HG02642 (cell line): ENCODE data around the gene MRPL34.
A peak's percentile ranks its signal among the peaks of the same experiment; 100 is the strongest.
"Not testable (repeated sequence)": the region's sequence is repeated elsewhere in the genome, so short reads cannot be mapped to it uniquely, and the experiment has no call there.

Experiments used
- ATAC-seq: cut with Tn5 transposase; IDR thresholded peaks from one replicate; pipeline ENCODE4 v1.9.1; 2021; ENCODE audit warnings: mild to moderate bottlenecking; ENCODE audit not compliant: unreplicated experiment, poor library complexity

MRPL34 gene

DNA sequence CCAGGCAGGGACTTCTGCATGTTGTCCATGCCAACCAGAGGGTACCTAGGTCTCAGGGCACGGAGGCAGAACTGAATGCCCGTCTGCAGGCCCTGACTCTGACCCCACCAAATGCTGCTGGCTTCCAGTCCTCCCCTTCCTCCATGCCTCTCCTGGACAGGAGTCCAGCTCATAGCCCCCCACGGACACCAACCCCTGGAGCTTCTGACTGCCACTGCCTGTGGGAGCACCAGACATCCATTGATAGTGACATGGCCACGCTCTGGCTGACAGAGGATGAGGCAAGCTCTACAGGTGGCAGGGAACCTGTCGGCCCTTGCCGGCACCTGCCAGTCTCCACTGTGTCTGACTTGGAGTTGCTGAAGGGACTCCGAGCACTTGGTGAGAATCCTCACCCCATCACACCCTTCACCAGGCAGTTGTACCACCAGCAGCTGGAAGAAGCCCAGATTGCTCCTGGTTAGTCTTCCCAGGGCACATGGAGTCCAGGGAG is 22.1 kb upstream of the MRPL34 start:
- ATAC-seq: no peak

DNA sequence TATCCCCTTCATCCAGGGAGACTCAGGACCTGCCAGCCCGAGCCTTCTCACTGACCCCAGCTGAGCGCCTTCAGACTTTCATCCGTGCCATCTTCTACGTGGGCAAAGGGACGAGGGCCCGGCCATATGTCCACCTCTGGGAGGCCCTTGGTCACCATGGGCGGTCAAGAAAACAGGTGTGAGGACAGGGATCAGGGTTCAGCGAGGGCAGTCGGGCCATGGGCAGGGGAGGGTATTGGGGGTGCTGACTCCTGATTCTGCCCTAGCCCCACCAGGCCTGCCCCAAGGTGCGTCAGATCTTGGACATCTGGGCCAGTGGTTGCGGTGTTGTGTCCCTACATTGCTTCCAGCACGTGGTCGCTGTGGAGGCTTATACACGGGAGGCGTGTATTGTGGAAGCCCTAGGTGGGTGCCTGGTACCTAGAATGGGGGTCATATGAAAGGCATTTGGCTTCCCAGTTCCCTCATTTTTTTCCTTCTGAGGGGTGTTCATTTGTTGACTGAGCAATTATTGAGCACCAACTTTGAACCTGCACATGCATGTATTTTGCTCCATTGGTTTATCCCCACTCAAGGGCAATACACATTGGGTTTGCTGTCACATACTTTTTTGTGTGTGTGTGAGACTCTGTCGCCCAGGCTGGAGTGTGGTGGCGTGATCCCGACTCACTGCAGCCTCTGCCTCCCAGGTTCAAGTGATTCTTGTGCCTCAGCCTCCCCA is 20.1 kb upstream of the MRPL34 start:
- no peak for ATAC-seq

DNA sequence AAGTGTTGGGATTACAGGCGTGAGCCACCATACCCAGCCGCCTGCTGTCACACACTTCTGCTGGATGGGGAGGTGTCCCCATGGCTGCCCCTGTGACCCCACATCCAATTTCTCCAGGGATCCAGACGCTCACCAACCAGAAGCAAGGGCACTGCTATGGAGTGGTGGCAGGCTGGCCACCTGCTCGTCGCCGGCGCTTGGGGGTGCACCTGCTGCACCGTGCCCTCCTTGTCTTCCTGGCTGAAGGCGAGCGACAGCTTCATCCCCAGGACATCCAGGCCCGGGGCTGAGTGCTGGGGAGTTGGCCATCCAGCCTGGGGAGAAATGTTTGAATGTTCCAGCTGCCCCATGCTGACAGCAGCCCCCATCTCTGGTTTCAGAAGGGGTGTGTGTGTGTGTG is 19.4 kb upstream of the MRPL34 start:
- ATAC-seq: no peak

DNA sequence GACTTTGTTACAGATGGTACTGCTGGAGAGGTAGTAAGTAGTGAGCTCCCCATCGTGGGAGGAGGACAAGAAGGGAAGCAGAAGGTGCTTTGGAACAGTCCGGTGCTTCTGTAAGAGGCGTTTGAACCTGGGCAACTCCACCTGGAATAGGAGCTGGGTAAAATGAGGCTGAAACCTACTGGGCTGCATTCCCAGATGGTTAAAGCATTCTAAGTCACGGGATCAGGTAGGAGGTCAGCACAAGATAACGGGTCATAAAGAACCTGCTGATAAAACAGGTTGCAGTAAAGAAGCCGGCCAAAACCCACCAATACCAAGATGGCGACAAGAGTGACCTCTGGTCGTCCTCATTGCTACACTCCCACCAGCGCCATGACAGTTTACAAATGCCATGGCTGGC is 18.9 kb upstream of the MRPL34 start:
- ATAC-seq: no peak

- peak; percentile 44 for ATAC-seq
Measured at GRCh38 chr19:17289489-17289888, 16.2 kb upstream of the MRPL34 start.

DNA sequence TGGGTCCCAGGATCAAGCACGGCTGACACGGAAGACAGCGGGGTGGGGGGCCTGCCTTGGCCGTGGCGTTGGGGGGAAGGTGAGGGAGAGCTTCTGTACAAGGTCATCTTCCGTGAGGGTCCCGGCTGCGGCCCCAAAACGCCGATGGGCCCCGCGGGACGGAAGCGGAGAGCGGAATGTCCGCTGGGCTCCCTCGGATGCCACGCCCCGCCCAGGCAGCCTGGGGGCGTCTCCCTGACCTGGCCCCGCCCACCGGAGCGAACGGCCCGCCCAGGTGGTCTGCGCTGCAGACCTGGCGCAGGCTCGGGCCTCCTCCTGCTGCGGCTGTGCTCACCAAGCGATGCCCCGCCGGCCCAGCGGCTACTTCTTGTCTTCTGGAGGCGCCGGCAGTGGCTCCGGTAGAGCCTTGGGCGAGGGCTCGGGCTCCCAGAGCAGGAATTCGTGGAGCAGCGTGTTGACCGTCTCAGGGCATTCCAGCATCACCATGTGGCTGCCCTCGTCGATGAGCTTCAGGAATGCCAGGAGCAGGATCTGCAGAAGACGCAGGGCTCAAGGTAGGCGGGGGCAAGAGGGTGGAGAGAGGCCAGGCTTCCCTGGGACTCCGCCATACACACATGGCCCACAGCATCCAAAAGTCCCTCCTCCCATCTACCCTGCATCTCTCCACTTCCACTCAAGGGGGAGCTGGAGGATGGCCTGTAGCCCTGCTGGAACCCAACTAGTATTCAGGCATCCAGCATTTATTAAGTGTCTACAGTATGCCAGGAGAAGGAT is 13.2 kb upstream of the MRPL34 start:
- ATAC-seq: peak; percentile 78

DNA sequence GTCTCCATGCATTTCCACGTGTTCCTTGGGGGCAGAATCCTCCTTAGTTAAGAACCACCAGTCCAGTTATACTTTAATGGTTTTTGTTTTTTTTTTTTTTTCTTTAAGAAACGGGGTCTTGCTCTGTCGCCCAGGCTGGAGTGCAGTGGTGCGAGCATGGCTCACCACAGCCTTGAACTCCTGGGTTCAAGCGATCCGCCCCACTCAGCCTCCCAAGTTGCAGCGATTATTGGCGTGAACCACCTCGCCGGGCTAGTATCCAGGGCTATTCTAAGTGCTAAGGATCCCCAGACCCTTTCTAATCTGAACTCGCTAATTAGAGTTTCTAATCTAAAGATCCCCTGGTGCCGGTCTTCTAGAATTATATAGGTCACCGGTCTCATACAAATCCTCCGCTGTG is 12.1 kb upstream of the MRPL34 start:
- ATAC-seq: no peak

DNA sequence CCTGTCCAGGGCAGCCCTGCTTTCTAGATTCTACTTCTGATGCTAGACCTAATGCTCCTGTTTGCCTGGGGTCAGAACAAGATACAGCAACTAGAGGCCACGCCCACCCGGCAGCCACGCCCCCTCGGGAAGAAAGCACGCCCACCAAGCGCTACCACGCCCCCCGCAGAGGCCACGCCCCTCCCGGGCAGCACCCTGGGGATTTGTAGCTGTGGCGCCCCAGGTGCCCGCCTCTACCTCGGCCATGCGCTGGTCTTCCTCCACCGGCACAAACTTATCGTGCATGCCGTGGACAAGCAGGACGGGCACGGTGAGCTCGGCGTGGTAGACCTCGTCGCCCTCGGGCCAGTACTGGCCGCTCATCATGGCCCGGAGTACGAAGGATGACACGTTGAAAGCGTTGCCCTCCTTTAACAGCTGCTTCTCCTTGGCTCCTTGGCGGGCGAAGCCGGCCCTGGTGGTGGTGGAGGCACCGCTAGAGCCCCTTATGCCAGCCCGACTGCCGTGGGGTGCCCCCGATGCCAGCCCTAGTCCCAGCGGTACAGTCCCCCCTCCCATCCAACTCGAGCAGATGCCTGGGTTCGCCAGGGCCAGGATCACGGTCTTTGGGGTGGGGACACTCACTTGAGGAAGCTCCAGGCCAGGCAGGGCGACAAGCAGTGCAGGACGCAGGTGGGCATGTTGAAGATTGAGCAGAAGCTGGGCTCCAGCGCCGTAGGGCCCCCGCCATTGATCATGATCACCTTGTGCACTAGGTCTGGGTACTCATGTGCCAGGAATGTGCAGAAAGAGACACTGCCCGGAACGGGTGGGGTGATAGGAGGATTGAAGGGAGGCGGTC is 11.4 kb upstream of the MRPL34 start:
- ATAC-seq: no peak

DNA sequence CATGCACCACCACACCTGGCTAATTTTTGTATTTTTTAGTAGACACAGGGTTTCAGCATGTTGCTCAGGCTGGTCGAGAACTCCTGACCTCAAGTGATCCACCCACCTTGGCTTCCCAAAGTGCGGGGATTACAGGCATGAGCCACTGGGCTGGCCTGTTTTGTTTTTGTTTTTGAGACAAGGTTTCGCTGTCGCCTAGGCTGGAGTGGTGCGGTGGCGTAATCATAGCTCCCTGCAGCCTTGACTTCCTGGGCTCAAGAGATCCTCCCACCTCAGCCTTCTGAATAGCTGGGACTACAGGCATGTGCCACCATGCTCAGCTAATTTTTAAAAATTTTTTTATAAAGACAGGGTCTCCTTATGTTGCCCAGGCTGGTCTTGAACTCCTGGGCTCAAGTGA is 10.1 kb upstream of the MRPL34 start:
- ATAC-seq: not testable (repeated sequence)

DNA sequence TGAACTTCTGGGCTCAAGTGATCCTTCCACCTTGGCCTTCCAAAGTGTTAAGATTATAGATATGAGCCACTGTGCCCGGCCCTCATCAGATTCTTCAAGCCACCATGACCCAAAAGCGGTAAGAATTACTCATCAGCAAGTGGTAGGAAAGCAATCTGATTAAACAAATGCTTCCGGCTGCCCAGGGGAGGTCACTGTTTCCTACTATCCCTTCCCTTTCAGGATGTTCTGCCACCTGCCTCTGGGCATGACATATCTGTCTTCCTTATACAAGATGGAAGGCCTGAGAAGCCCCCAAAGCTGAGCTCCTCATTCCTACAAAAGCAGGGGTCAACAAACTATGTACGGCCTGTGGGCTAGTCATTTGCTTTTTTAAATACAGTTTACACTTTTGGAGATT is 9.4 kb upstream of the MRPL34 start:
- ATAC-seq: no peak

GRCh38 chr19:17296976-17297375 is 8.7 kb upstream of the MRPL34 start:
- no peak for ATAC-seq

DNA sequence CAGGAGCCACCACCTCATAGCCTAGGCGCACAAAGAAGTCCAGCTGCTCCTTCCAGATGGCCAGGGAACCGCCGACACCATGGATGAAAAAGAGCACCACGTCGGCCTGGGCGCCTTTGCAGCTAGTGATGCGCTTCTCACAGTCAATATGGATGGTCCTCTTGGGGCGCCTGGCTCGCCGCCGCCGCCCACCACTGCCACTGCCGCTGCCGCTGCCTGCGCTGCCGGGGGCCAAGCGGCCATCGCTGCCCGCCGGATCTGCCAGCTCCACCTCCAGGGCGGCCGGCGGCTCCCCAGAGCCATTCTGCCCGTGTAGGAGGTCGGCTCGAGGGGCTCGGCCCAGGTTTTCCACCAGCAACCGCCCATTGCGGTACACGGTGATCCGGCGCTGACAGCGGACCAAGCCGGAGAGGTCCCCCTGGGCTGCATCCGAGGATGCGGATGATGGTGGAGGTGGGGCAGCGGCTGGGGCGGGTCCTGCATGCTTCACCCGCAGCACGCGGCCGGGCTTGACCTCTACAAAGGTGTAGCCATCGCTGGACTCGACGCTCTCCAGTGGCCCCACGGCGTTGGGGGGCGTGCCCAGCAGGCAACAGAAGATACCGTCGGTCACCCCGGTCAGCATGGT is 4.6 kb upstream of the MRPL34 start:
- no peak for ATAC-seq

DNA sequence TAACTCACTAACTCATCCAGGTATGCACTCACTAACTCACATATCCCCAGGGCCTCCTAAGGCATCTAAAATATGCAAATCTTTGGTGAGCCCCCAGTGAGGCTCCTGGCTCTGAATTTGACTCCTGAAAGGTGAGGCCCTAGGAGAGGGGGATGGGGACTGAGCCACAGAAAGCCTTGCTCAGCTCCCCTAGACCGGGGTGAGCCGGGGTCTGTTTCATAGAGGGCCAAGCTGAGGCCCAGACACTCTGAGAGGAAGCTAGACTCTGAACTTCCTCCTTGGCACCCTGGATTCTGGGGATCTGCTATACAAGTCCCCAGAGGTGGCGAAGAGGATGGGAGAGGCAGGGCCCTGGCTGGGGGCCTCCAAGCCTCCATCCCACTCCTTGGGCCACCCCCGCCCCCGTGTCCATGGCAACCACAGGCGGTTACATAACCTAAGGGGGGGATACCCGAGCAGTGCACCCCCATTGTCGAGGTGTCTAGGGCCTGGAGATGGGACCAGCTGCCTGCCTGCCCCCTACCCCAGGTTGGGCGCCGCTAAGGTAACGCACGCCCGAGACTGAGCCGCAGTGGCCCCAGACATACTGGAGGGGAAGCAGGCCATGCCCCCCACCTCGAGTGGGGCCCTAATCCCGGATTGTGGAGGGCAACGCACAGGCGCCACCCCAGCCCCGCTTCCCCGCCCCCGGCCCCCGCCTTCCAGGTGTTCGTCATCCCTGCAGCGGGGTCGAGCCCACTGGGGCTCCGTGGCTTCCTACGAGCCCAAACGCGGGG is 3.1 kb upstream of the MRPL34 start:
- no peak for ATAC-seq

- peak; percentile 60 for ATAC-seq
Measured at GRCh38 chr19:17303167-17303939, 2.3 kb upstream of the MRPL34 start, which contains the start of gene ABHD8. ABHD8 (minus strand) TSS chr19:17303425; CDS start chr19:17301616, 1,809 bp downstream.

DNA sequence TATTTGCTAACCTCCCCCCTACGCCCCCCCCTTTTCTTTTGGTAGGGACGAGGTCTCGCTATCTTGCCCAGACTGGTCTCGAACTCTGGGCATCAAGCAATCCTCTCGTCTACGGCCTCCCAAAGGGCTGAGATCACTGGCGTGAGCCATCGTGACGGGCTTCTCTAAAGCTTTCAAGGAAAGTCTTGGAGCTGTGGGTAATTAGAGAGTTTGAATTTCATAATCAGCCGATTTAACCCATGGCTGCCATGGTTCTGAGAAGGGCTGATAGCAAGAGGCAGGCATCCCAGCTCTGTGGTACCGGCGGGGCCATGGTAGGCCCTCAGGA is 1.8 kb upstream of the MRPL34 start:
- no peak for ATAC-seq

DNA sequence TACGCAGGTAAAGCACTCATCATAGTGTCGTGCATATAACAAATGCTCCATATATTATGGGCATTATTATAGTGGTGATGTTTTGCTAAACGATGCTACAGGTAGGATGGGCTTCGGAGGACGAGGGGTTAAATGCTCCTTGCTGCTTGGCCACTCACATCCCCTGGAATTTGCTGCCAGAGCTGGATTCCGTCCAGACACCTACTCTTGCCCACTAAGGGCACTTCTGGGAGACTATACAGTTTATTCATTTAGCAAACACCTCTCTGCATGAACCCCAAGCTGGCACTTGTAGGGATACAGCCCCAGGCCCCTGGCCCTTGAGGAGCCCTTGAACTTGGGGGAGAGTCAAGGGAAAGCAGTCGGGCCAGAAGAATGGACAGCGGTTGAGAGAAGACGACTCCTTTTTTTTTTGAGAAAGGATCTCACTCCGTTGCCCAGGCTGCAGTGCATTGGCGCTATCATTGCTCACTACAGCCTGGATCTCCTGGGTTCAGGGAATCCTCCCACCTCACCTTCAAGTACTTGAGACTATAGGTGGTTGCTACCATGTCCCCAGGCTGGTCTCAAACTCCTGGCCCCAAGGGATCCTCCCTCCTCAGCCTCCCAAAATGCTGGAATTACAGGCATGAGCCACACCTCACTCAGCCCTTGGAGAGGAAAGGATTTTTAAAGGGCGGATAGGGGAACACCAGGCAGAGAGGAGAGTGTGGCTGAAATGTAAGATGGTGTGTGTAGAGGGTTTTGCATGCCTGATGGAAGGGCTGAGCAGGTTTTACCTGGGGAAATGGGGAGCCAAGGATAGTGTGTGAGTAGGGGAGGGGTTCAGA is 1.1 kb upstream of the MRPL34 start:
- ATAC-seq: no peak

DNA sequence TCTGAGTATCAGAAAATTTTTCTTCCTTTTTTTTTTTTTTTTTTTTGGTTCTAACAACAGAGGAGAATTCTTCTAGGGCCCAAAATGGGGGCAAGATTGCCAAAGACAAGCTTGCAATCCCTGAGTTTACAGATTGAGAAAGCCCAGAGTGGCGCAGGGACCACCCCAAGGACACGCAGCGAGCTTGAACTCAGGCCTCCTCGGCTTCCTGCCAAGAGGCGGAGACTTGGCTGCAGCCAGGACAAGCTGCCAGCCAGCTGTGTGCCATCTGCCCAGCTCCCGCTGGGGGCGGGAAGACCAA is 506 bp upstream of the MRPL34 start:
- no peak for ATAC-seq

- no peak for ATAC-seq
Measured at GRCh38 chr19:17306285-17306714, 628 bp downstream of the MRPL34 start.
